HL-60 (cell line): ENCODE results near the gene S100A3.

Source experiments
- DNase-seq, 2 experiments: peaks; one replicate each; pipeline ENCODE4 v3.0.0-alpha.2; 2010 to 2020; ENCODE audit warnings: low read depth in 1 of 2, low spot score in 1 of 2
- H3K27ac ChIP-seq: fragments of 250-450 bp; sonication (Bioruptor Pico); replicated peaks from 2 replicates; pipeline ENCODE4 v1.5.1; 2020; ENCODE audit warnings: mild to moderate bottlenecking, moderate library complexity
- H3K27me3 ChIP-seq: fragments of 250-450 bp; sonication (Bioruptor Pico); 2 replicates; pipeline ENCODE4 v1.5.1; 2021; ENCODE audit warnings: mild to moderate bottlenecking, moderate library complexity; ENCODE audit not compliant: insufficient read depth, poor library complexity, severe bottlenecking
- H3K4me3 ChIP-seq: replicated peaks from 2 replicates; pipeline ENCODE4 v1.5.1; 2011; ENCODE audit warnings: mild to moderate bottlenecking, control low read depth, low read length; ENCODE audit not compliant: insufficient read depth
- GABPA ChIP-seq: IDR thresholded peaks from 2 replicates; pipeline ENCODE4 v1.6.1; 2012; ENCODE audit warnings: low read depth
- POLR2AphosphoS5 ChIP-seq: IDR thresholded peaks from 2 replicates; pipeline ENCODE4 v1.6.1; 2012; ENCODE audit warnings: low read depth
- SPI1 ChIP-seq: IDR thresholded peaks from 2 replicates; pipeline ENCODE4 v1.6.1; 2012; ENCODE audit warnings: low read depth, mild to moderate bottlenecking, borderline replicate concordance
- TF ChIP-seq, protein P1 (sequence below): IDR thresholded peaks from 2 replicates; pipeline ENCODE4 v1.6.1; 2012; ENCODE audit warnings: low read depth; ENCODE audit not compliant: insufficient replicate concordance
- TF ChIP-seq, protein P2 (sequence below): IDR thresholded peaks from one replicate; pipeline ENCODE4 v1.5.1; 2011; ENCODE audit warnings: low read length, control low read depth, inconsistent platforms; ENCODE audit not compliant: insufficient read depth

S100A3 gene

DNA sequence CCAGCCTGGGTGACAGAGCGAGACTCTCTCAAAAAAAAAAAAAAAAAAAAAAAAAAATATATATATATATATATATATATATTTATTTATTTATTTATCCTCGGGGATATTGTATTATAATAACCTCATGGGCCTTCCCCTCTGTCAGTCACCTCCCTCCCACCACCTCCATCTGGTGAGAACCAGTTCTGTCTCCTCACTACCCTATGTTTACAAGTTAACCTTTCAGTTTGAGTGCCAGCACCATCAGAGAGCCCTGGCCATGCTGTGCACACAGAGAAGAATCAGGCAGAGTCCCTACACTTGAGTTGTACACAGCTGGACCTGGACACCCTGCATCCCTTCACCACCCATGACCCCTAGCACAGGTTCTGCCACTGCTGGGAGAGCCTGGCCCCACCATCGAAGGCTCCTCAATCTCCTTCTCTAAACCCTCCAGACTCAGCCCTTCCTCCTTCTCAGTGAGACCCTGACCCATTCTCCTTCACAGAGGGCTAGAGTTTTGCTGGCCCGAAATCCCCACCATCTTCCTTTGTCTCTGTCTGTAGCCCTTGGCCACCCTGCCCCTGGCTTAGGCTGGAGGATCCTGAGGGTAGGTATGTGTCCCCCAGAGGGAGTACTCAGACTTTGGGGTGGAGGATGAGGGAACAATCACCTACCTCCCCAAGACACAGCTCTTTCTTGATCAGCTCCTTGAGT lies 9.5 kb downstream of the S100A3 start:
- Histone ChIP-seq H3K27ac (no peak overlapping the region; the same call in 1 of the 2 replicates), H3K4me3 (no peak overlapping the region), H3K27me3 (no peaks in the 10 kb centered on the region)
- DNase-seq = no peak
- TF ChIP-seq, protein P1, sequence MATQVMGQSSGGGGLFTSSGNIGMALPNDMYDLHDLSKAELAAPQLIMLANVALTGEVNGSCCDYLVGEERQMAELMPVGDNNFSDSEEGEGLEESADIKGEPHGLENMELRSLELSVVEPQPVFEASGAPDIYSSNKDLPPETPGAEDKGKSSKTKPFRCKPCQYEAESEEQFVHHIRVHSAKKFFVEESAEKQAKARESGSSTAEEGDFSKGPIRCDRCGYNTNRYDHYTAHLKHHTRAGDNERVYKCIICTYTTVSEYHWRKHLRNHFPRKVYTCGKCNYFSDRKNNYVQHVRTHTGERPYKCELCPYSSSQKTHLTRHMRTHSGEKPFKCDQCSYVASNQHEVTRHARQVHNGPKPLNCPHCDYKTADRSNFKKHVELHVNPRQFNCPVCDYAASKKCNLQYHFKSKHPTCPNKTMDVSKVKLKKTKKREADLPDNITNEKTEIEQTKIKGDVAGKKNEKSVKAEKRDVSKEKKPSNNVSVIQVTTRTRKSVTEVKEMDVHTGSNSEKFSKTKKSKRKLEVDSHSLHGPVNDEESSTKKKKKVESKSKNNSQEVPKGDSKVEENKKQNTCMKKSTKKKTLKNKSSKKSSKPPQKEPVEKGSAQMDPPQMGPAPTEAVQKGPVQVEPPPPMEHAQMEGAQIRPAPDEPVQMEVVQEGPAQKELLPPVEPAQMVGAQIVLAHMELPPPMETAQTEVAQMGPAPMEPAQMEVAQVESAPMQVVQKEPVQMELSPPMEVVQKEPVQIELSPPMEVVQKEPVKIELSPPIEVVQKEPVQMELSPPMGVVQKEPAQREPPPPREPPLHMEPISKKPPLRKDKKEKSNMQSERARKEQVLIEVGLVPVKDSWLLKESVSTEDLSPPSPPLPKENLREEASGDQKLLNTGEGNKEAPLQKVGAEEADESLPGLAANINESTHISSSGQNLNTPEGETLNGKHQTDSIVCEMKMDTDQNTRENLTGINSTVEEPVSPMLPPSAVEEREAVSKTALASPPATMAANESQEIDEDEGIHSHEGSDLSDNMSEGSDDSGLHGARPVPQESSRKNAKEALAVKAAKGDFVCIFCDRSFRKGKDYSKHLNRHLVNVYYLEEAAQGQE = no peak
- TF ChIP-seq POLR2AphosphoS5 (no peak), GABPA (no peak), SPI1 (no peak)
- TF ChIP-seq, protein P2, sequence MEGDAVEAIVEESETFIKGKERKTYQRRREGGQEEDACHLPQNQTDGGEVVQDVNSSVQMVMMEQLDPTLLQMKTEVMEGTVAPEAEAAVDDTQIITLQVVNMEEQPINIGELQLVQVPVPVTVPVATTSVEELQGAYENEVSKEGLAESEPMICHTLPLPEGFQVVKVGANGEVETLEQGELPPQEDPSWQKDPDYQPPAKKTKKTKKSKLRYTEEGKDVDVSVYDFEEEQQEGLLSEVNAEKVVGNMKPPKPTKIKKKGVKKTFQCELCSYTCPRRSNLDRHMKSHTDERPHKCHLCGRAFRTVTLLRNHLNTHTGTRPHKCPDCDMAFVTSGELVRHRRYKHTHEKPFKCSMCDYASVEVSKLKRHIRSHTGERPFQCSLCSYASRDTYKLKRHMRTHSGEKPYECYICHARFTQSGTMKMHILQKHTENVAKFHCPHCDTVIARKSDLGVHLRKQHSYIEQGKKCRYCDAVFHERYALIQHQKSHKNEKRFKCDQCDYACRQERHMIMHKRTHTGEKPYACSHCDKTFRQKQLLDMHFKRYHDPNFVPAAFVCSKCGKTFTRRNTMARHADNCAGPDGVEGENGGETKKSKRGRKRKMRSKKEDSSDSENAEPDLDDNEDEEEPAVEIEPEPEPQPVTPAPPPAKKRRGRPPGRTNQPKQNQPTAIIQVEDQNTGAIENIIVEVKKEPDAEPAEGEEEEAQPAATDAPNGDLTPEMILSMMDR = no peak

DNA sequence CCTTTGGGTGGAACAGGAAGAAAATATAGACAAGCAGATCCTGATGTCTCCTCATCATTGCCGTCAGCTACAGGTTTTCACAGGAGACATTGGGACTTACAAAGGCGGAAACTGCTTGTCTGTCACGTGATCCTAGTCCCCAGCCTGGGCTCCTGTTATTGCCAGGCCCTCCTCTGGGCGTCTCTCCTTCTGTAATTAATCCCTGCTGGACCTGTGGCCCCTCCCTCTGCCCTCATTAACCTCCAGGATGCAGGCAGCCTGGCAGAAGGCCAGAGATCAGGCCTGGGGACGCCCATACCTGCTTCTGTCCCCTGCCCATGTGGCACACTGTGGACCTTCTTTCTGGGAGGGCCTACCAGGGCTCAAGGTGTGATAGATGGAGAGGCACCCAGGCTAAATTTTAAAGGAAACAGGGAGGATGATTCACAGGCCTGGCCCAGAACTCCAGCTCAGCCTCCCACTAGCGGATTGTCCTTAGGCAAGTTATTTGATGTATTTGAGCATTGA lies 10.7 kb downstream of the S100A3 start:
- no peak for DNase-seq
- no peak overlapping the region for H3K27ac ChIP-seq
- TF ChIP-seq, protein P1 = no peak
- TF ChIP-seq POLR2AphosphoS5 (no peak), GABPA (no peak)
- no peaks in the 10 kb centered on the region for H3K27me3 ChIP-seq
- no peak overlapping the region for H3K4me3 ChIP-seq

DNA sequence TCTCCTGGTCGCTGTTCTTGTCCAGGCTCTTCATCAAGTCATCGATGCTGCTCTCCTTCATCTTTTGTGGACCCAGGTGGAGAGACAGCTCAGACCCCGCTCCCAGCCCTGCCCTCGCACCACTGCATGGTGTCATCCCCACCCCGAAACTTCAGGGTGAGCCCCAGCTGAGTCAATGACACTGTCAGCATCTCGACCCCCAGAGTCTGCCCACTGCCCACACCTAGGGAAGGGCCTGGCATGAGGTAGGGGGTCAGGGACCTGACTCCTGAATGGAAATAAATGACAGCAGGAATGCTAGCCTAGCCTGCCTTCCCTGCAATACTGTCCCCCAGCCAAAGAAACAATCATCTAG lies 11.7 kb downstream of the S100A3 start:
- TF ChIP-seq, protein P1 = no peak
- TF ChIP-seq POLR2AphosphoS5 (no peak), GABPA (no peak), SPI1 (no peak)
- TF ChIP-seq, protein P2 = no peak
- DNase-seq = no peak
- no peak overlapping the region for H3K4me3 ChIP-seq
- no peak overlapping the region for H3K27ac ChIP-seq
- no peaks in the 10 kb centered on the region for H3K27me3 ChIP-seq
